ENCODE measurements around the gene RAB37. TPM values are rescaled to one million over a fixed set of nuclear protein-coding genes. Genes with fewer than 3 reads are reported as not detected.

RAB37 gene
- total RNA-seq, 1 experiment from 2014 or later, result 1.5 TPM

GRCh38 chr17:74711058-74711824 is 25.8 kb upstream of the RAB37 start:
- ChIA-PET POLR2A (no interaction called here), CTCF (interaction anchor here (0.5 kb wide), 1 partner anchor 77 kb away, joined by 3 read pairs; no protein-coding TSS in a partner anchor)
- in situ Hi-C loops (cut with HindIII; ENCODE audit: low pct_unique_long_range_greater_than_20kb, low sequenced_read_pairs) (no loop called here), intact Hi-C loops (cut with micrococcal nuclease; ENCODE audit: unreplicated experiment) (no loop called here)
- no TSS peak for BruUV-seq (replicated peaks)
- H3K27me3 ChIP-seq (ENCODE audit: control insufficient read depth, insufficient read depth, low read length), result no peaks in the 10 kb centered on the region
- no peaks in the 10 kb centered on the region for H3K9me3 ChIP-seq (ENCODE audit: control insufficient read depth, insufficient read depth, low read depth, low read length)
- DNase-seq (ENCODE audit: low read depth, low spot score) (no peak), ATAC-seq (no peak)
- H3K4me1 ChIP-seq (ENCODE audit: control insufficient read depth, insufficient read depth, low read length), result no peaks in the 10 kb centered on the region
- H3K36me3 ChIP-seq (ENCODE audit: control insufficient read depth, insufficient read depth, low read length), result no peaks in the 10 kb centered on the region
- TF ChIP-seq POLR2AphosphoS5 (IDR thresholded peaks at IDR 0.05; ENCODE audit: low read depth, low read length), result no peak
- no peak for TF ChIP-seq SIN3A (IDR thresholded peaks at IDR 0.05; ENCODE audit: borderline replicate concordance, insufficient read depth, low read depth, low read length)
- TF ChIP-seq CTCF (IDR thresholded peaks at IDR 0.05), result no peak
- no peak for TF ChIP-seq TCF7L2 (IDR thresholded peaks at IDR 0.05; ENCODE audit: low read depth, low read length)
- no peak for TF ChIP-seq REST (IDR thresholded peaks at IDR 0.05; ENCODE audit: insufficient read depth in 1 of 2, low read depth in 2 of 2, low read length in 1 of 2)
- H3K27ac ChIP-seq (ENCODE audit: low read length), result no peak overlapping the region
- H3K4me3 ChIP-seq (ENCODE audit: low read depth in 2 of 2, low read length in 2 of 2), result no peak overlapping the region

- no peaks in the 10 kb centered on the region for H3K27me3 ChIP-seq (ENCODE audit: control insufficient read depth, insufficient read depth, low read length)
- intact Hi-C loops (cut with micrococcal nuclease; ENCODE audit: unreplicated experiment), result no loop called here
- CTCF ChIA-PET, result no interaction called here
- no peaks in the 10 kb centered on the region for H3K36me3 ChIP-seq (ENCODE audit: control insufficient read depth, insufficient read depth, low read length)
- no peaks in the 10 kb centered on the region for H3K9me3 ChIP-seq (ENCODE audit: control insufficient read depth, insufficient read depth, low read depth, low read length)
- H3K4me1 ChIP-seq (ENCODE audit: control insufficient read depth, insufficient read depth, low read length), result no peaks in the 10 kb centered on the region
- DNase-seq (ENCODE audit: low read depth, low spot score) (no peak), ATAC-seq (no peak)
- no peak overlapping the region for H3K27ac ChIP-seq (ENCODE audit: low read length)
- no TSS peak for BruUV-seq (replicated peaks)
- TF ChIP-seq REST (IDR thresholded peaks at IDR 0.05; ENCODE audit: insufficient read depth in 1 of 2, low read depth in 2 of 2, low read length in 1 of 2) (no peak), SIN3A (IDR thresholded peaks at IDR 0.05; ENCODE audit: borderline replicate concordance, insufficient read depth, low read depth, low read length) (no peak), POLR2AphosphoS5 (IDR thresholded peaks at IDR 0.05; ENCODE audit: low read depth, low read length) (no peak), TCF7L2 (IDR thresholded peaks at IDR 0.05; ENCODE audit: low read depth, low read length) (no peak), CTCF (IDR thresholded peaks at IDR 0.05) (no peak)
- H3K4me3 ChIP-seq (ENCODE audit: low read depth in 2 of 2, low read length in 2 of 2), result no peak overlapping the region
- POLR2A ChIA-PET, result no interaction called here
- in situ Hi-C loops (cut with HindIII; ENCODE audit: low pct_unique_long_range_greater_than_20kb, low sequenced_read_pairs), result no loop called here
Observed at GRCh38 chr17:74712301-74712700, 24.8 kb upstream of the RAB37 start.
